ENCODE data around the gene CPSF4L.
A peak's percentile ranks its signal among the peaks of the same experiment; 100 is the strongest.

CPSF4L gene

GRCh38 chr17:73289549-73290254 lies 28.0 kb upstream of the CPSF4L start:
- DNase-seq (ENCODE audit: low spot score), result no peak

GRCh38 chr17:73288534-73289302 lies 27.0 kb upstream of the CPSF4L start:
- DNase-seq (ENCODE audit: low spot score), result no peak

GRCh38 chr17:73286863-73287296 lies 25.2 kb upstream of the CPSF4L start:
- no peak for DNase-seq (ENCODE audit: low spot score)

- no peak for DNase-seq (ENCODE audit: low spot score)
These were observed 24.5 kb upstream of the CPSF4L start for GRCh38 chr17:73285916-73286862.

- DNase-seq (ENCODE audit: low spot score), result no peak
These were observed 23.9 kb upstream of the CPSF4L start for GRCh38 chr17:73285603-73285908.

- DNase-seq (ENCODE audit: low spot score), result no peak
These were observed 23.4 kb upstream of the CPSF4L start for GRCh38 chr17:73284906-73285602.

- no peak for DNase-seq (ENCODE audit: low spot score)
These were observed 22.7 kb upstream of the CPSF4L start for GRCh38 chr17:73284354-73284753.

GRCh38 chr17:73283841-73284282 lies 22.2 kb upstream of the CPSF4L start:
- no peak for DNase-seq (ENCODE audit: low spot score)

GRCh38 chr17:73283250-73283649 lies 21.6 kb upstream of the CPSF4L start:
- DNase-seq (ENCODE audit: low spot score), result no peak

GRCh38 chr17:73282629-73283028 lies 20.9 kb upstream of the CPSF4L start:
- no peak for DNase-seq (ENCODE audit: low spot score)

GRCh38 chr17:73281928-73282327 lies 20.2 kb upstream of the CPSF4L start:
- DNase-seq (ENCODE audit: low spot score), result no peak

- no peak for DNase-seq (ENCODE audit: low spot score)
These were observed 18.5 kb upstream of the CPSF4L start for GRCh38 chr17:73280191-73280590.

- no peak for DNase-seq (ENCODE audit: low spot score)
These were observed 18.0 kb upstream of the CPSF4L start for GRCh38 chr17:73279704-73280103.

- no peak for DNase-seq (ENCODE audit: low spot score)
These were observed 17.1 kb upstream of the CPSF4L start for GRCh38 chr17:73278465-73279453.

- no peak for DNase-seq (ENCODE audit: low spot score)
These were observed 16.4 kb upstream of the CPSF4L start for GRCh38 chr17:73278049-73278464.

- no peak for DNase-seq (ENCODE audit: low spot score)
These were observed 12.8 kb upstream of the CPSF4L start for GRCh38 chr17:73274490-73274889.

- DNase-seq (ENCODE audit: low spot score), result no peak
These were observed 11.2 kb upstream of the CPSF4L start for GRCh38 chr17:73272906-73273218.

- DNase-seq (ENCODE audit: low spot score), result peak; percentile 64
These were observed 9.4 kb upstream of the CPSF4L start for GRCh38 chr17:73271072-73271471.

- no peak for DNase-seq (ENCODE audit: low spot score)
These were observed 8.1 kb upstream of the CPSF4L start for GRCh38 chr17:73269791-73270190.

- DNase-seq (ENCODE audit: low spot score), result no peak
These were observed 7.6 kb upstream of the CPSF4L start for GRCh38 chr17:73269329-73269615.

Data from germinal center (tissue), 1 donor.